ENCODE data around the gene SALL4.

DNA sequence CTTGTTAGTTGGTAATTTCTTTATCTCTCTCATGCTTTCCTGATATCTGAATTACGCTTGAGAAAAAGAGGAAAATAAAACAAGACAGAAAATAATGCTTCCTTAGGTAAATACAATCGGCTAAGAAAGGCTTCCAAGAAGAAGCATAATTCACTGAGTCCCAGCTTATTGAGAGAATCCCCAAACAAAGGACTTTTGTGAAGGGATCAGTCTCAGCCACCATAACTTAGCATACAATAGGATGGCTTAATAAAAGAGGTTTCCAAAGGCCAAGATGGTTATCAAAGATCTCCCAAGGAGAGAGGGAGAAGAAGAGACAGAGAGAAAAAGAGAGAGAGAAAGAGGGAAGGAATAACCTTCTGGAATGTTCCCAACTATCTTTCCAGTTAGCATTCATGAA lies 46.0 kb upstream of the SALL4 start:
- TF ChIP-seq, protein P1, sequence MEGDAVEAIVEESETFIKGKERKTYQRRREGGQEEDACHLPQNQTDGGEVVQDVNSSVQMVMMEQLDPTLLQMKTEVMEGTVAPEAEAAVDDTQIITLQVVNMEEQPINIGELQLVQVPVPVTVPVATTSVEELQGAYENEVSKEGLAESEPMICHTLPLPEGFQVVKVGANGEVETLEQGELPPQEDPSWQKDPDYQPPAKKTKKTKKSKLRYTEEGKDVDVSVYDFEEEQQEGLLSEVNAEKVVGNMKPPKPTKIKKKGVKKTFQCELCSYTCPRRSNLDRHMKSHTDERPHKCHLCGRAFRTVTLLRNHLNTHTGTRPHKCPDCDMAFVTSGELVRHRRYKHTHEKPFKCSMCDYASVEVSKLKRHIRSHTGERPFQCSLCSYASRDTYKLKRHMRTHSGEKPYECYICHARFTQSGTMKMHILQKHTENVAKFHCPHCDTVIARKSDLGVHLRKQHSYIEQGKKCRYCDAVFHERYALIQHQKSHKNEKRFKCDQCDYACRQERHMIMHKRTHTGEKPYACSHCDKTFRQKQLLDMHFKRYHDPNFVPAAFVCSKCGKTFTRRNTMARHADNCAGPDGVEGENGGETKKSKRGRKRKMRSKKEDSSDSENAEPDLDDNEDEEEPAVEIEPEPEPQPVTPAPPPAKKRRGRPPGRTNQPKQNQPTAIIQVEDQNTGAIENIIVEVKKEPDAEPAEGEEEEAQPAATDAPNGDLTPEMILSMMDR (IDR thresholded peaks at IDR 0.05; ENCODE audit: insufficient read depth, low read length) = no peak
- TF ChIP-seq GABPA (IDR thresholded peaks at IDR 0.05; ENCODE audit: low read depth) (no peak), POLR2AphosphoS5 (IDR thresholded peaks at IDR 0.05; ENCODE audit: low read depth) (no peak)
- TF ChIP-seq, protein P2, sequence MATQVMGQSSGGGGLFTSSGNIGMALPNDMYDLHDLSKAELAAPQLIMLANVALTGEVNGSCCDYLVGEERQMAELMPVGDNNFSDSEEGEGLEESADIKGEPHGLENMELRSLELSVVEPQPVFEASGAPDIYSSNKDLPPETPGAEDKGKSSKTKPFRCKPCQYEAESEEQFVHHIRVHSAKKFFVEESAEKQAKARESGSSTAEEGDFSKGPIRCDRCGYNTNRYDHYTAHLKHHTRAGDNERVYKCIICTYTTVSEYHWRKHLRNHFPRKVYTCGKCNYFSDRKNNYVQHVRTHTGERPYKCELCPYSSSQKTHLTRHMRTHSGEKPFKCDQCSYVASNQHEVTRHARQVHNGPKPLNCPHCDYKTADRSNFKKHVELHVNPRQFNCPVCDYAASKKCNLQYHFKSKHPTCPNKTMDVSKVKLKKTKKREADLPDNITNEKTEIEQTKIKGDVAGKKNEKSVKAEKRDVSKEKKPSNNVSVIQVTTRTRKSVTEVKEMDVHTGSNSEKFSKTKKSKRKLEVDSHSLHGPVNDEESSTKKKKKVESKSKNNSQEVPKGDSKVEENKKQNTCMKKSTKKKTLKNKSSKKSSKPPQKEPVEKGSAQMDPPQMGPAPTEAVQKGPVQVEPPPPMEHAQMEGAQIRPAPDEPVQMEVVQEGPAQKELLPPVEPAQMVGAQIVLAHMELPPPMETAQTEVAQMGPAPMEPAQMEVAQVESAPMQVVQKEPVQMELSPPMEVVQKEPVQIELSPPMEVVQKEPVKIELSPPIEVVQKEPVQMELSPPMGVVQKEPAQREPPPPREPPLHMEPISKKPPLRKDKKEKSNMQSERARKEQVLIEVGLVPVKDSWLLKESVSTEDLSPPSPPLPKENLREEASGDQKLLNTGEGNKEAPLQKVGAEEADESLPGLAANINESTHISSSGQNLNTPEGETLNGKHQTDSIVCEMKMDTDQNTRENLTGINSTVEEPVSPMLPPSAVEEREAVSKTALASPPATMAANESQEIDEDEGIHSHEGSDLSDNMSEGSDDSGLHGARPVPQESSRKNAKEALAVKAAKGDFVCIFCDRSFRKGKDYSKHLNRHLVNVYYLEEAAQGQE (IDR thresholded peaks at IDR 0.05; ENCODE audit: insufficient replicate concordance, low read depth) = no peak

Measured in HL-60 (cell line).